ENCODE data around the gene IGF1. TPM values are rescaled to one million over a fixed set of nuclear protein-coding genes. Genes with fewer than 3 reads are reported as not detected.
"Not testable (repeated sequence)": the region's sequence is repeated elsewhere in the genome, so short reads cannot be mapped to it uniquely, and the experiment has no call there.

IGF1 gene
- polyA plus RNA-seq, 1 experiment: 1.5 TPM

DNA sequence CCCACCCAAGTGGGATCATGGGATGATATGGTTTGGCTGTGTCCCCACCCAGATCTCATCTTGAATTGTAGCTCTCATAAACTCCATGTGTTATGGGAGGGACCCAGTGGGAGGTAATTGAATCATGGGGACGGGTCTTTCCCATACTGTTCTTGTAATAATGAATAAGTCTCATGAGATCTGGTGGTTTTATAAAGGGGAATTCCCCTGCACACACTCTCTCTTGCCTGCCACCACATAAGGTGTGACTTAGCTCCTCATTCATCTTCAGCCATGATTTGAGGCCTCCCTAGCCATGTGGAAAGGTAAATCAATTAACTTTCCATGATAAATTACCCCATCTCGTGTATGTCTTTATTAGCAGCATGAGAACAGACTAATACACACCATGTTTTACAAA is 109.2 kb downstream of the IGF1 start:
- ChIA-PET CTCF (no interaction called here), POLR2A (no interaction called here)
- TF ChIP-seq, protein P1, sequence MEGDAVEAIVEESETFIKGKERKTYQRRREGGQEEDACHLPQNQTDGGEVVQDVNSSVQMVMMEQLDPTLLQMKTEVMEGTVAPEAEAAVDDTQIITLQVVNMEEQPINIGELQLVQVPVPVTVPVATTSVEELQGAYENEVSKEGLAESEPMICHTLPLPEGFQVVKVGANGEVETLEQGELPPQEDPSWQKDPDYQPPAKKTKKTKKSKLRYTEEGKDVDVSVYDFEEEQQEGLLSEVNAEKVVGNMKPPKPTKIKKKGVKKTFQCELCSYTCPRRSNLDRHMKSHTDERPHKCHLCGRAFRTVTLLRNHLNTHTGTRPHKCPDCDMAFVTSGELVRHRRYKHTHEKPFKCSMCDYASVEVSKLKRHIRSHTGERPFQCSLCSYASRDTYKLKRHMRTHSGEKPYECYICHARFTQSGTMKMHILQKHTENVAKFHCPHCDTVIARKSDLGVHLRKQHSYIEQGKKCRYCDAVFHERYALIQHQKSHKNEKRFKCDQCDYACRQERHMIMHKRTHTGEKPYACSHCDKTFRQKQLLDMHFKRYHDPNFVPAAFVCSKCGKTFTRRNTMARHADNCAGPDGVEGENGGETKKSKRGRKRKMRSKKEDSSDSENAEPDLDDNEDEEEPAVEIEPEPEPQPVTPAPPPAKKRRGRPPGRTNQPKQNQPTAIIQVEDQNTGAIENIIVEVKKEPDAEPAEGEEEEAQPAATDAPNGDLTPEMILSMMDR (IDR thresholded peaks at IDR 0.05; ENCODE audit: insufficient read depth, low read depth, low read length): no peak

DNA sequence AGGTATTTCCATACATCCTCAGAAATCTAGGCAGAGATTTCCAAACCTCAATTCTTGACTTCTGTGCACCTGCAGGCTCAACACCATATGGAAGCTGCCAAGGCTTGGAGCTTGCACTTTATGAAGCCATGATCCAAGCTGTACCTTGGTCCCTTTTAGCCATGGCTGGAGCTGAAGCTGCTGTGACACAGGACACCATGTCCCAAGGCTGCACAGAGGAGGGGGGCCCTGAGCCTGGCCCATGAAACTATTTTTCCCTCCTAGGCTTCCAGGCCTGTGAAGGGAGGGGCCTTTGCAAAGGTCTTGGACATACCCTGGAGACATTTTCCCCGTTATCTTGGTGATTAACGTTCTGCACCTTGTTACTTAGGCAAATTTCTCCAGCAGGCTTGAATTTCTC is 110.5 kb downstream of the IGF1 start:
- Histone ChIP-seq H3K36me3 (ENCODE audit: control insufficient read depth, insufficient read depth, low read length) (no peaks in the 10 kb centered on the region), H3K4me3 (ENCODE audit: low read depth, low read length) (no peak overlapping the region), H3K27me3 (ENCODE audit: control insufficient read depth, insufficient read depth, low read length) (no peaks in the 10 kb centered on the region)
- POLR2A ChIA-PET: no interaction called here
- CTCF ChIA-PET: no interaction called here
- TF ChIP-seq, protein P1 (IDR thresholded peaks at IDR 0.05; ENCODE audit: insufficient read depth, low read depth, low read length): no peak
- DNase-seq (ENCODE audit: low read depth): no peak

More for the DNA sequence above, 109.2 kb downstream of the IGF1 start:
- Histone ChIP-seq H3K4me3 (ENCODE audit: low read depth, low read length) (no peak overlapping the region), H3K27me3 (ENCODE audit: control insufficient read depth, insufficient read depth, low read length) (no peaks in the 10 kb centered on the region), H3K36me3 (ENCODE audit: control insufficient read depth, insufficient read depth, low read length) (no peaks in the 10 kb centered on the region)
- DNase-seq (ENCODE audit: low read depth): no peak

DNA sequence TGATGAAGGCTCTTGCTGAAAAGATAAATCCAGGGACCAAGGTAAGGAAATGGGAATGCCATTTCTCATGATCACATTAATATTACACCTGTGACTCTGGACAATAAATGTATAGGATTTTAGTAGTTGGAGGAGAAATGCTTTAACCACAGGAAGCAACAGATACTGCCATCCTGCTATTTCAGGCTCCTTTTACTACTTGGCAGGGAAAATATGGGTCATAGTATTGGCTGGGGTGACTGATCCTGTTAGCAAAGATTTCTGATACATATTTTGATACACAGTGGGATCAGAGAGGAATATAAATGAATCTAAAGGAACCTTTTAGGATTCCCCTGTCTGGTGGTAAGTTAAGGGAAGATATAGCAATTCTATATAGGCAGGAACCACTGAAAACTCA is 115.0 kb downstream of the IGF1 start:
- no peak overlapping the region for H3K4me3 ChIP-seq (ENCODE audit: low read depth, low read length)
- no peaks in the 10 kb centered on the region for H3K36me3 ChIP-seq (ENCODE audit: control insufficient read depth, insufficient read depth, low read length)
- ChIA-PET CTCF (no interaction called here), POLR2A (no interaction called here)
- TF ChIP-seq, protein P1 (IDR thresholded peaks at IDR 0.05; ENCODE audit: insufficient read depth, low read depth, low read length): no peak
- H3K27me3 ChIP-seq (ENCODE audit: control insufficient read depth, insufficient read depth, low read length): no peaks in the 10 kb centered on the region
- no peak for DNase-seq (ENCODE audit: low read depth)

DNA sequence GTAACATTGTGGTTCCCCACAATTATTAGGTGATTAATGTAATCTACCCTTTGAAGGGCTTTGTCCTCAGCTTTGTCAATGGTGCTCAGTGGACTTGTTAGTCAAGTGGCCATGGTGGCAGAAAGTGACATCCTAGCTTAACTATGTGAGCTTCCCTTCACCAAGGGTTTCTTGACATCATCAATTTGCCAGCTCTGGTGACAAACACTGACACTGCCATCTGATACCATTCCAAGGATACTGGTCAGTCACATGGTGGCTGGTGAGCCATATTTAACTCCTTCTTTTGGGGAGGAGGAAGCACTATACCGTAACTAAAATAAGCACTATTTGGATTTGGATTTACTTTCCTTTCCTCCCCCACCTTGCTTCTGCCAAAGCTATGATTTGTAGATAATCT is 115.7 kb downstream of the IGF1 start:
- TF ChIP-seq, protein P1 (IDR thresholded peaks at IDR 0.05; ENCODE audit: insufficient read depth, low read depth, low read length): no peak
- no peaks in the 10 kb centered on the region for H3K36me3 ChIP-seq (ENCODE audit: control insufficient read depth, insufficient read depth, low read length)
- DNase-seq (ENCODE audit: low read depth): no peak
- no peaks in the 10 kb centered on the region for H3K27me3 ChIP-seq (ENCODE audit: control insufficient read depth, insufficient read depth, low read length)
- POLR2A ChIA-PET: no interaction called here
- CTCF ChIA-PET: no interaction called here
- no peak overlapping the region for H3K4me3 ChIP-seq (ENCODE audit: low read depth, low read length)

DNA sequence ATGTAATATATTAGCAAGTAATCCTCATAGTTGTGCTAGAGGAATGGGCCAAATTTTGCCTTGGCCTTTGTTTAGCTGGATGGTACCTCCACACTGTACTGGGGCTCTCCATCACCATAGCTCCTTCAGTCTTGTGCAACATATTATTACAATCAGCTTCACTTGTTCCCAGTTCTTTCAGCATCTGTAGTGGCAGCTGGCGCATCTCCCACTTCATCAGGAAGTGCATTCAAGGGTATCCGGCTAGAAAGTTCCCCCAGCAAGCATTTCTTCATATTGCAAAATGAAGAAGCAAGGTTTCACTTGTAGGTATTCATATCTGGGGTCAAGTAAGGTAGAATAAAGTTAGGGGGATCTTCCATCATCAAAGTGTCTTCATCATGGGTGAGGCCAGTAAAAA is 123.7 kb downstream of the IGF1 start:
- ChIA-PET CTCF (no interaction called here), POLR2A (no interaction called here)
- TF ChIP-seq, protein P1 (IDR thresholded peaks at IDR 0.05; ENCODE audit: insufficient read depth, low read depth, low read length): no peak
- no peak for DNase-seq (ENCODE audit: low read depth)
- H3K27me3 ChIP-seq (ENCODE audit: control insufficient read depth, insufficient read depth, low read length): no peaks in the 10 kb centered on the region
- no peaks in the 10 kb centered on the region for H3K36me3 ChIP-seq (ENCODE audit: control insufficient read depth, insufficient read depth, low read length)
- H3K4me3 ChIP-seq (ENCODE audit: low read depth, low read length): no peak overlapping the region

DNA sequence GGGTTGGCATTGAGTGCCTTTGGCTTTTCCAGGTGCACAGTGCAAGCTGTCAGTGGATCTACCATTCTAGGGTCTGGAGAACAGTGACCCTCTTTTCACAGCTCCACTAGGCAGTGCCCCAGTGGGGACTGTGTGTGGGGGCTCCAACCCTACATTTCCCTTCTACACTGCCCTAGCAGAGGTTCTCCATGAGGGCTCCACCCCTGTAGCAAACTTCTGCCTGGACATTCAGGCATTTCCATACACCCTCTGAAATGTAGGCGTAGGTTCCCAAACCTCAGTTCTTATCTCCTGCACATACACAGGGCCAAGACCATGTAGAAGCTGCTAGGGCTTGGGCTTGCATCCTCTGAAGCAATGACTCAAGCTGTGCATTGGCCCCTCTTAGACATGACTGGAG is 126.1 kb downstream of the IGF1 start:
- POLR2A ChIA-PET; CTCF ChIA-PET; DNase-seq (ENCODE audit: low read depth); H3K27me3 ChIP-seq (ENCODE audit: control insufficient read depth, insufficient read depth, low read length); H3K4me3 ChIP-seq (ENCODE audit: low read depth, low read length); H3K36me3 ChIP-seq (ENCODE audit: control insufficient read depth, insufficient read depth, low read length): not testable (repeated sequence)

All from BJ (cell line).